Activated CD4-positive, alpha-beta T cell treated with anti-CD3 and anti-CD28 coated beads for 1 hour (primary cell): ENCODE measurements around the gene PRRG4.
"Not testable (repeated sequence)": the region's sequence is repeated elsewhere in the genome, so short reads cannot be mapped to it uniquely, and the experiment has no call there.

ENCODE experiments used
- DNase-seq: peaks from one replicate; pipeline ENCODE4 v3.0.0-alpha.2; 2020

The PRRG4 gene

DNA sequence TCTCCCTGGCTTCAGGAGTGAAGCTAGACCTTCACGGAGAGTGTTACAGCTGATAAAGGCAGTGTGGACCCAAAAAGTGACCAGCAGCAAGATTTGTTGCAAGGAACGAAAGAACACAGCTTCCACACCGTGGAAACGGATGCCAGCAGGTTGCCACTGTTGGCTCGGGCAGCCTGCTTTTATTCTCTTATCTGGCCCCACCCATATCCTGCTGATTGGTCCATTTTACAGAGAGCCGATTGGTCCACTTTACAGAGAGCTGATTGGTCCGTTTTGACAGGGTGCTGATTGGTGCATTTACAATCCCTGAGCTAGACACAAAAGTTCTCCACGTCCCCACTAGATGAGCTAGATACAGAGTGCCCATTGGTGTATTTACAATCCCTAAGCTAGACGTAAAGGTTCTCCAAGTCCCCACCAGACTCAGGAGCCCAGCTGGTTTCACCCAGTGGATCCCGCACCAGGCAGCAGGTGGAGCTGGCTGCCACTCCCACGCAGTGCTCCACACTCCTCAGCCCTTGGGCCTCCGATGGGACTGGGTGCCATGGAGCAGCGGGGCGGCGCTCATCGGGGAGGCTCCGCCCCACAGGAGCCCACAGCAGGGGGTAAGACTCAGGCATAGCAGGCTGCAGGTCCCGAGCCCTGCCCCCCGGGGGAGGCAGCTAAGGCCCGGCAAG lies 58.1 kb downstream of the PRRG4 start:
- DNase-seq, result not testable (repeated sequence)

DNA sequence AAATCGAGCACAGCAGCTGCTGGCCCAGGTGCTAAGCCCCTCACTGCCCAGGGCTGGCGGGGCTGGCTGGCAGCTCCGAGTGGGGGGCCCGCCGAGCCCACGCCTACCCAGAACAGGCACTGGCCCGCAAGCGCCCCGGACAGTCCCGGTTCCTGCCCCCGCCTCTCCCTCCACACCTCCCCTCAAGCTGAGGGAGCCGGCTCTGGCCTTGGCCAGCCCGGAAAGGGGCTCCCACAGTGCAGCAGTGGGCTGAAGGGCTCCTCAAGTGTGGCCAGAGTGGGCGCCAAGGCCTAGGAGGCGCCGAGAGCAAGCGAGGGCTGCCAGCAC lies 58.6 kb downstream of the PRRG4 start:
- DNase-seq, result not testable (repeated sequence)

DNA sequence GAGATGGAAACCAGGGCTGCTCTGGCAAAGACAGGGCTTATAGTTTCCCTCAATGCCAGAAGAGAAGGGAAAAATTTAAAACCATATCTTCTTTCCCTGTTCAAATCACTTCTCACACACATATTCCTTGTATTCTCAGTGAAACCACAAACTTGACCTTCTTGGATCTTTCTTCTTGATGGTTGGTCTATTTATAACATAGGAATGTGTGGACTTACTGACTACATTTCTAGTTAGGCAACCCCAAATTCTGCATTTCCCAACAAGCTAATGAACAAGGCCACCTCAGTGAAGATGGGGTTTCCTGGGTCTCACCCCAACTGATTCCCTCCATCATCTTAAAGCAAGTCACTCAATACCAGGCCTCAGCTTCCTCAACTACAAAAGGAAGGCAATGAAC lies 59.1 kb downstream of the PRRG4 start:
- DNase-seq, result no peak

DNA sequence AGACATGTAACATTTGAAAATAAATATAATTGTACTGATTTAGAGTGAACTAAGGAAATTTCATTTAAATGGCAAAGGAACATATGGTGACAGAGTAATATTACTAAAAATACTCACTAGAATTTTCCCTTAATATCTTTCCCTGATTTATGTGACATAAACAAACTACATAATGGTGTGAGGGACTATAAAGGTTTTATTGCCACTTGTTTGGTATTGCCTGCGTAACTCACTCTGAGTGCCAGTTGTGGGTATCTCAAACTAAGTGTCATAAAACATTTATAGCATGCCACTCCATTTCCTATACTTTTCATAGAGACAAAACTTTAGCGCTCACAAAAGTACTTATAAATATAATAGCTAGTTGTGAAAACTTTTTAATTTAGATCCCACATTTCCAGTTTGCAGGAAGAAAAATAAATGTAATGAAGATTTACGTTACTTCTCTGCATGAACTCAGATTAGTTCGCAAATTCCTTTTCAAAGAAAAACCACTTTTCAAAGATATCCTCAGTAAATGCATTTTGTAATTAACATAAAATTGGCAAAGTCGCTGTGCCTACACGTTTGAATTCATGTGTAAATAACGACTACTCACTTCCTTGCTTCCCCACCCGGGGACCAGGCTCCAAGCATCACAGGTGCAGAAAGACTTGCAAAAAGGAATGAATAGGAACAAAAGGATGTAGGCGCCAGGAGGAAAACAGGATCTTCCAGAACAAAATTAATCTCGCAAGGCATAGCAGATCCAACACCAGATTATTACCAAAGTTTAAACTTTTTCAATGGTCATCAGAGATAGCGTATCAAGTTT lies 61.3 kb downstream of the PRRG4 start:
- DNase-seq, result no peak

DNA sequence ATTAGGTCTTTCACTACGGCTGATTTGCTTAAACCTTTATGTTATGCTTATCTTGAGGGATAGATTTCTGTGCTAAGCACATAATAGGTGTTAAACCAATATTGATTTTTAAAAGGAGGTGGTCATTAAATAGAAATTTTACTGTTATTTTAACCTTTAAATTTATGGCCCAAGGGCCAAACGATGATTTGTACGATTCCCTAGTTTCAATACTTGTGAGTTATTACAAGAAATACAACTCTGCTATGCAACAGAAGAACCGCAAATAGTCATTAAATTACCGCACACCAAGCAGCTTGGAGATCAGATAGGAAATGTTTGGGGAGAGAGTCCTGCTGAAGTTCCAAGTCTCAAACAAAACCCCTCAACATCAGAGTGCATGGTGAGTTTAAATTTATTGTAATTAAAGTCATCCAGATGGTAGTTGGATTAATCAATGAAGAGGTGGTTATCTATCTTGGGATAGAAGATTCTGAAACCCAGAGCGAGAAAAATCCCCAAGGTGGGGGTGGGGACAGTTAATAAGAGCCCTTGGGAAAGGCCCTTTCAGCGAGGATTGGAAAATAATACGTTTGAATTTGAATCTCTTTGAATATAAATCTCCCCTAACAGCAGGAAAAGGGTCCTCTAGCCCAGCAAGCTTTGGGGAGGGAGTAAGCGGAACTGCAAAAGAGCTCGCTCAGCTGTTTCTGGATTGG lies 62.1 kb downstream of the PRRG4 start:
- no peak for DNase-seq

DNA sequence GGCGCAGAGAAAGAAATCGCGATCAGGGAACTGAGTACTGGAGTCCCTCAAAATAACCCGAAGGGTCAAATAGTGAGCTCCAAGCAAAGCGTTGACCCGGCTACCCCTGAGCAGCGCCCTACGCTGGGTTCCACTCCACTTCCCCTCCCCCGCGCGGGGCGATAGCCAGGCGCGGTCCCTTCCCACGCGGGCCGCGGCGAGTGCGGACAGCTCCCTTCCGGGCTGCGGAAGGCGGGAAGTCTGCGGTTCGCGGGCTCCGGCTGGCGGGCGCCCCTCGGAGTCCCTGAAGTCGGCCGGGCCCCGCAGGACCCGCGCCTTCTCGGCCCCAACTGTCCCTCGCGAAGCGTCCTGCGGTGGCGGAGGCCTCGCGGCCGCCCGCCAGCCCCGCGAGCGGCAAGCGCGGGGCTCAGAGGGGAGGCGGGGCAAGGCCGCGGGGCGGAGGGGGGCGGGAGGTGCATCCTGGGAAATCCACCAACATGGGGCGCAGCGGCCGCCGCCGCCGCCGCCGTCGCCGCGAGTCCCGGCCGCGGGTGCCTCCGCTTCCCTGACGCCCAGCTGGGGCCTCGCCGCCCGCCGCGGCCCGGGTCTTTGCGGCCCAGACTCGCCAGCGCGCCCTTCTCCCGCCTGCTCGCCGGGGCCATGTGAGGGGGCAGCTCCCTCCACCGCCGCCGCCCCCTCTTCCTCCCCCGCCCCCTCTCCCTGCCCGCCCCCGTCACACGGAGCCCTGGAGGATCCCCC lies 62.8 kb downstream of the PRRG4 start, which contains the start of gene QSER1:
Gene QSER1 (plus strand): TSS at position 457 of the 738 bp plus-strand sequence. CDS start 315 bp downstream, outside the sequence.
- peak; percentile 52 for DNase-seq

DNA sequence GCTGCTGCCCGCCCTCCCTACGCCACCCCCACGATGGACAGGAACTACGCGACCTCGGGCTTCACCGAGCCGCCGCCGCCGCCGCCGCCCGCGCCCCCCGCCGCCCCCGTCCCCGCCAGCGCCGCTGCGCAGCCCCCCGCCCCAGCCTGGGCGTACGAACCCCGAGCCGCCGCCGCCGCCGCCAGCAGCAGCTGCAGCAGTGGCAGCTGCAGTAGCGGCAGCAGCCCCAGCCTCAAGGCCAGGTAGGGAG lies 63.3 kb downstream of the PRRG4 start:
- DNase-seq, result no peak

DNA sequence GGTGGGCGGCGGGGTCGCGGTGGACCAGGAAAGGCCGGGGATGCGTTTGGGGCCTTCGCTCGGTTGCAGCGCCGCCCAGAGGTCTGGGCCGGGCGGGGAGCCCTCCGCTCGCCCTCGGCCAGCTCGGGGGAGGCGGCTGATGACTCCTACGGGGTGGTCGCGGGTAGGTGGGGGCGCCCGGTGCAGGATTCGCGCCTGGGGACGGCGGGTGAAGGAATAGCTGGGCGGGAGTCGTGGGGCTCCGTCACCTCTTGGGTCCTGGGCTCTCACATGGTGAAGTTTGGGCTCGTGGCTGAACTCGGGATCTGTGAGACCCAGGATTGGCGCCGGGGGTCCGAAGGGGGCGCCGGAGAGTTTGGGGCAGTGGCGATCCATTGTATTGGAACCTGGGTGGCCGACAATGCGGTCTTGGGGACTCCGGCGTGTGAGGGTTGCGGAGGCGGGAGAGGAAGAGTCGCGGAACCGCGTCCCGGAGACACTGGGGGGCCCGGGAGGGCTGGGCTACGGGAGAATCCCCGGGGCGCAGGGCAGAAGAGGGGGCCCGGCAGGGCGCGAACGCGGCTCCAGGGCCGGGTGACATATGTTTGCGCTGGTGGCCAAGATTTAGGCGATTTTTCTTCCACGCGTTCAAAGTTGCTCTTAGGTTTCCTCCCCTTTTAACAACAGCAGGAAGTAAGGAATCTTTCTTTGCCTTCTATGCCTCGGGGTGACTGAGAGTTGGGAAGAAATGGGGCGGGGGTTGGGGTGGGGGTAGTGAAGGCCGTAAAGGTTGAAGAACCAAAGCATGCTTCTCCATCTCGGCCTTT lies 63.8 kb downstream of the PRRG4 start:
- peak; percentile 26 for DNase-seq

DNA sequence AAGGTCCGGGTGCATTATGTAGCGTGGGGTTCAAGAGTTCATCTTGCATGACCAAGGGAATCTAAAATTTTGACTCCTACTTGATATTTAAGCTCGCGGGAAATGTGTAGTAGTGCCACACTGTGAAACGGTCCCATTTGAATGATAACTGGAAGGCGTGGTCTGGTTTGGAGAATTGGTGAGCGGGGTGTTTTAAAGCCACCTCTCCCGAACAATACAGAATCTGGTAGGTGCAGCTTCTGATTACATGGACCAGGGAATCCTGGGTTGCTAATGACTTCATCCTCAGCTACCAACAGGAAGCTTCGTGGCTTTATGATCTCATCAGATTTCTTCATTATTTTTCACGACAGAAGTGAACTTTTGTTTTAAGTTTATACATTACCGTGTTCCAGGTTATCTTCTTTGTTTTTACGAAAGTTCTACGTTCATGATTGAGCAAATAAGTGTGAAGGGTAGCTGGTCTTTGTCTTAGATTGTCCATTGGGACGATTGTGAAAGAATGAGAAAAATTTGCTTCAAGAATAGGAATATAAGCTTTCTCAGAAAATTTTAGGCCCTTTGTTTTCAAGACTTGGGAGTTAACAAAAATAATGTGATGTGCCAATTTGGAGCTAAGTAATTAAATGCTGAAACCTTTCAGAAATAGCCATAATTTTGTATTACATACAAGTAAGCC lies 64.6 kb downstream of the PRRG4 start:
- DNase-seq, result no peak

DNA sequence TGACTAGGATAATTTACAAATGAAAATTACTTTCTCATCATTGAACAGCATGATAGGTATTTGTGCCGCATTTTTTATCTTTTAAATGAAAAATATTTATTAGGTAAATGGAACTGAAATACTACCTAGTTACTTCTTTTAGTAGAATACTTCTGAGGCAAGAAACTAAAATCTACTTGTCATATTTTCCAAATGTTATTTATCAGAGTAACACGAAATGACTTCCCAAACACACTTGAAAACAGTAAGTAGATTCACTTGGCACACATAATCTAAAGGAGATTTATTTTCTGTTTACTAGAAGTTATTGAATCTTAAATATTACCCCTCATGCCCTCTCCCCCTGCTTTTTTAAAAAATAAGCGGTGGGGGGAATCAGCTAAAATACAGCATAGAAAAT lies 65.2 kb downstream of the PRRG4 start:
- no peak for DNase-seq

DNA sequence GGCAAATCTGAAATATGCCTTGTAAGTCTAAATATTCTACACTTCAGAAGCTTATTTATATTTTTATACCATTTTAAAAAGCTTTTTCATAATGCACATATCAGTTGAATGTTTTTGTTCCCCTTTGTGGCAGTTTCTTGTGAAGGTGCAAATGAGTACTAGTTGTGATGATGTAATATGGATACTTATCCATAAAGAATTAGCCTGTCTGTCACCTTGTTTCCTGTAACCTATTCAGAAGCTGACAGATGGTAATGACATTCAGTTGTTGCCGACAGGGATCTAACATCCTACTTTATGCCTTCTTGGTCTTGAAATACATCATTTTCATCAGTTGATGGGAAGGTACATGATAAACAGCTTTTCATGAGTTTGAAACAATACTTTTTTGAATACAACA lies 65.7 kb downstream of the PRRG4 start:
- no peak for DNase-seq

DNA sequence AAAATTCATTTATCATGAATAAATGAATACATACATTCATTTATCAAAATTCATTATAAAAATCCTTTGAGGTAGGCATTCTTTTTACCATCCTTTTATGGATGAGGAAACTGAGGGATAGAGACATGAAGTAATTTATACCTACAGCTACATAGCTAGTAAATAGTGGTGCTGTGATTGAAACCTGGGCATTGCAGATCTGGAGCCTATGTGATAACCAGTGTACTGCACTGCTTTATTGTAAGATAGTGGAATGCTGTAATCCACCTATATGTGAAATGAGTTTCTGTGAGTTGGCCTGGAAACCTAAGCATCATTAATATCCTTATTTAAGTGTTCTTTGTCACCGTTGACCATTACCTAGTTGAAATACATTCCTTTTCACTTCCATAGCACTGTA lies 67.4 kb downstream of the PRRG4 start:
- no peak for DNase-seq

DNA sequence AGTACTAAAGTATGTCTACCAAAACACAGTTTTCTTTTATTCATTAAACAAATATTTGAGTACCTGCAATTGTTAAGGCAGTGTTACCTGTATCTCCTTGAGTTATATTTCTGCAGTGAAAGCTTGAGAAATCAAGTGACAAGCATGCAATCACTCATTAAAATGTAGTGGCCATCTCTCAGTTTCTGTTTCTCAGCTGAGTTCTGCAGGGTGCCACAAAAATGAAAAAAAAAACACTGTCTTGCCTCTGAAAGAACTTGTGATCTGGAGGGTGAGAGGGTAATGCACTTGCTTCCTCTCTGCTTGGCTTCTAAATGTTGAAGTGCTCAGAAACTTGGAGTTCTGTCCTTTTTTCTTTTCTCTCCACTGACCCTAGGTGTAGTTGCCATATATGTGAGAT lies 69.7 kb downstream of the PRRG4 start:
- no peak for DNase-seq

DNA sequence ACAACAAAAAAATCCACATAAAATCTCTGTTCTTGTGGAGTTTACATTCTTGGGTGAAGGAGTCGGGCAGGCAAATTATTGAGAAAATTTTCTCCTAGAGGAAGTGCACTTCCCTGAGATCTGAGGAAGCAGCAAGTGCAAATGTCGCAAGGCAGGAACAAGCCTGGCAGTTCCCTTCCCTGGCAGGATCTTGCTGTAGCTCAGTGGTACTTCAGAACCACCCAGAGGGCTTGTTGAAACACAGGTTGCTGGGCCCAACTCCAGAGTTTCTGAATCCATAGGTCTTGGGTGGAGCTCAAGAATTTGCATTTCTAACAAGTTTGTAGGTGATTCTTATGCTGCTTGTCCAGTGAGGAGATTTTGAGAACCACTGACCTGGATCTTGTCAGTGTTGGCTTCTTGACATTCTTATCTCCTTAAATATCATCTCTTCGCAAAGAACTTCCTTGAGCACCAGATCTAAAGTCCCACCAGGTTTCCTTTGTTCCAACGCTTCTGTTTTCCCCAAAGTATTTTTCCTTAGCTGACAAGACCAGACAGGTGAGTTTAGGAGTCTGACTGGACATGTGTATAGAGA lies 72.5 kb downstream of the PRRG4 start:
- no peak for DNase-seq

DNA sequence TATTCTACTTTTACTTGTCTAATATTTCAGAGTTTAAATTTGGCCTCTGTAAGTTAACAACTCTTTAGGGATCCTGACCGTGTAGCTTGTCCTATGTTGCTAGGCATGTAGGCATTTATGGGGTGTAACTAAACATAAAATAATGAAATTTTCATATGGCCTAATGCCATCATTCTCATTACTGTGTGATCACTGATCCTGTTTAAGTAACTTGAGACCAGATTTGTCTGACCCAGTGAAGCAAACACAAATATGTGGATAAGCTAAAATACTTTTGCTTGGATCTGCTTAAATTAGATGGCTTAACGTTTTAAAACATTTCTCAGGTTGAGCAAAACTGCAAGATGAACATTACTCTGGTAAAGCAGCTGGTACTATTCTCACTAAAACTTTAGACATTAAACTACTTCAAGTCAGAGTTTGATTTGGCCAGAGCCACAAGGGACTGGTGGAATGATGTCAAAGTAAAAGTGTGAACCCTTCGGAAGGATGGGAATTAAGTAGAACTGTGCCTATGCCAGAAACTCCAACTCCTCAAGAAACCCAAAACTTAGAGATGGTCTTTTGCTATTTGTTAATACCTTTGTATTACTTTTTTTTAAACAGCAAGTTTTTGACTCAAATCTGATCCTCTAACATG lies 75.4 kb downstream of the PRRG4 start:
- DNase-seq, result no peak
